HepG2 (cell line): Measurements from ENCODE around the gene PPP1R15B. TPM values are rescaled to one million over a fixed set of nuclear protein-coding genes. Genes with fewer than 3 reads are reported as not detected.

Experiments
- ATAC-seq: fragments of 200-7000 bp; cut with Tn5 transposase; 3 replicates; pipeline ENCODE4 v1.9.1; 2020; ENCODE audit warnings: mild to moderate bottlenecking, moderate library complexity
- BruUV-seq: library from RNA; stranded (reverse); fragments of 400-500 nt; replicated peaks from 2 replicates; lab custom pipeline; 2021; lab: Mats Ljungman, UMichigan
- CTCF ChIA-PET: fragments of 300-600 bp; formaldehyde crosslinking; extraction: SDS; loops from one replicate; lab custom pipeline; 2021; ENCODE audit warnings: low total read pairs, inconsistent platforms, low intra/inter-chr PET ratio; lab: Yijun Ruan, JAX
- POLR2A ChIA-PET: fragments of 350-600 bp; sonication (Branson Sonifier 250); formaldehyde crosslinking; loops from one replicate; lab custom pipeline; 2020; ENCODE audit warnings: antibody characterized with exemption, inconsistent platforms; lab: Yijun Ruan, JAX
- DNase-seq: peaks from one replicate; pipeline ENCODE4 v3.0.0-alpha.2; 2015; ENCODE audit warnings: low spot score
- FAIRE-seq: peaks from 3 replicates; lab custom pipeline; 2011; peaks lifted over from hg19 to GRCh38; lab: Jason Lieb, UNC
- H2AFZ ChIP-seq: one replicate; pipeline ENCODE4 v1.6.1; 2011; ENCODE audit warnings: low read length, inconsistent platforms
- H3K27ac ChIP-seq: fragments of 300-600 bp; 3 replicates; pipeline ENCODE4 v1.8.0; 2011; ENCODE audit warnings: mixed run types, mild to moderate bottlenecking, mixed read lengths, low read length, inconsistent platforms; ENCODE audit not compliant: insufficient read depth; ENCODE audit errors: extremely low read length
- H3K27me3 ChIP-seq, 2 experiments: fragments of 200-600 bp in 1 of 2; 2 replicates in 1 of 2; 3 replicates in 1 of 2; pipeline versions ENCODE4 v1.6.0 to v1.8.0; 2011; ENCODE audit warnings: low read length in 2 of 2, mild to moderate bottlenecking in 2 of 2, moderate library complexity in 2 of 2, inconsistent platforms in 1 of 2; ENCODE audit not compliant: insufficient read depth in 2 of 2, control insufficient read depth in 1 of 2
- H3K36me3 ChIP-seq, 2 experiments: fragments of 200-600 bp in 1 of 2; replicated peaks in 1 of 2; 2 replicates in 1 of 2; 3 replicates in 1 of 2; pipeline versions ENCODE4 v1.5.1 to v1.8.0; 2011; ENCODE audit warnings: low read length in 2 of 2, inconsistent platforms in 1 of 2; ENCODE audit not compliant: insufficient read depth in 2 of 2, control insufficient read depth in 1 of 2
- H3K4me1 ChIP-seq: 2 replicates; pipeline ENCODE4 v1.5.1; 2012; ENCODE audit warnings: low read length, inconsistent platforms; ENCODE audit not compliant: insufficient read depth
- H3K4me2 ChIP-seq: 2 replicates; pipeline ENCODE4 v1.6.0; 2011; ENCODE audit warnings: low read depth, low read length, inconsistent platforms
- H3K4me3 ChIP-seq, 3 experiments: fragments of 200-600 bp in 1 of 3; sonication (generic), shearing (Covaris generic) in 1 of 3; replicated peaks in 1 of 3; 2 replicates each; pipeline ENCODE4 v1.5.1; 2011 to 2016; ENCODE audit warnings: low read length in 3 of 3, inconsistent platforms in 2 of 3, low read depth in 2 of 3, mild to moderate bottlenecking in 2 of 3, control low read depth in 1 of 3, mixed read lengths in 1 of 3; ENCODE audit not compliant: insufficient read depth in 1 of 3
- H3K79me2 ChIP-seq: one replicate; pipeline ENCODE4 v1.6.1; 2011; ENCODE audit warnings: low read length, inconsistent platforms; ENCODE audit not compliant: insufficient read depth
- H3K9ac ChIP-seq: 2 replicates; pipeline ENCODE4 v1.6.0; 2011; ENCODE audit warnings: mild to moderate bottlenecking, low read depth, low read length, inconsistent platforms; ENCODE audit not compliant: insufficient read depth
- H3K9me3 ChIP-seq: 2 replicates; pipeline ENCODE4 v1.5.1; 2012; ENCODE audit warnings: mild to moderate bottlenecking, low read length
- H4K20me1 ChIP-seq: 2 replicates; pipeline ENCODE4 v1.6.0; 2011; ENCODE audit warnings: inconsistent platforms, mild to moderate bottlenecking, low read length, moderate library complexity; ENCODE audit not compliant: insufficient read depth
- HNF4A ChIP-seq: sonication (generic); formaldehyde crosslinking; IDR thresholded peaks from 2 replicates; pipeline ENCODE4 v1.4.0; 2020; ENCODE audit warnings: missing genetic modification reagents
- HNRNPH1 ChIP-seq: fragments of 200-400 bp; formaldehyde crosslinking; optimal IDR thresholded peaks from 2 replicates; pipeline ENCODE3; 2017; ENCODE audit warnings: mild to moderate bottlenecking, low read depth, low read length
- KLF13 ChIP-seq: sonication (generic); formaldehyde crosslinking; IDR thresholded peaks from 2 replicates; pipeline ENCODE4 v1.4.0; 2020; ENCODE audit warnings: mild to moderate bottlenecking, missing genetic modification reagents
- KMT2A ChIP-seq: sonication (generic); formaldehyde crosslinking; IDR thresholded peaks from 2 replicates; pipeline ENCODE4 v1.4.0; 2020; ENCODE audit warnings: missing genetic modification reagents
- MIXL1 ChIP-seq: IDR thresholded peaks from 2 replicates; pipeline ENCODE4 v1.6.1; 2016
- NRL ChIP-seq: sonication (generic); formaldehyde crosslinking; IDR thresholded peaks from 2 replicates; pipeline ENCODE4 v1.5.0; 2020; ENCODE audit warnings: missing genetic modification reagents, mild to moderate bottlenecking, moderate library complexity, borderline replicate concordance
- PAWR ChIP-seq: sonication (generic); formaldehyde crosslinking; IDR thresholded peaks from 2 replicates; pipeline ENCODE4 v1.4.0; 2020; ENCODE audit warnings: missing genetic modification reagents, mild to moderate bottlenecking, borderline replicate concordance
- PCBP1 ChIP-seq: fragments of 200-400 bp; formaldehyde crosslinking; IDR thresholded peaks from 2 replicates; pipeline ENCODE4 v1.6.1; 2017; ENCODE audit warnings: mild to moderate bottlenecking, low read depth, low read length, borderline replicate concordance
- PRMT3 ChIP-seq: sonication (generic); formaldehyde crosslinking; IDR thresholded peaks from 2 replicates; pipeline ENCODE4 v1.8.1; 2022; ENCODE audit warnings: low read depth, mild to moderate bottlenecking, moderate library complexity, missing genetic modification reagents, borderline replicate concordance
- ZZZ3 ChIP-seq: sonication (generic); formaldehyde crosslinking; IDR thresholded peaks from 2 replicates; pipeline ENCODE4 v1.4.0; 2020; ENCODE audit warnings: missing genetic modification reagents, mild to moderate bottlenecking, borderline replicate concordance
- WGBS: methylation state at CpG from one replicate; pipeline ENCODE4 v1.1.6; 2017; ENCODE audit warnings: low lambda C conversion rate; 5-methylcytosine and 5-hydroxymethylcytosine counted together
- in situ Hi-C: cut with HindIII; loops from 2 replicates; pipeline ENCODE4 v1.10.0; 2017; ENCODE audit warnings: low pct_unique_long_range_greater_than_20kb; ENCODE audit not compliant: extremely low pct_ligation_motif_present
- intact Hi-C: fragments of 100-400 bp; cut with micrococcal nuclease; formaldehyde crosslinking; loops from one replicate; pipeline ENCODE4 v1.10.0; 2022; ENCODE audit not compliant: unreplicated experiment
- polyA plus RNA-seq, 8 experiments: library from polyadenylated mRNA; depleted of rRNA in 3 of 8; stranded (reverse) in 7 of 8; unstranded in 1 of 8; fragments of >200 nt; fragmentation: Illumina TruSeq in 4 of 8; extraction: Trizol in 4 of 8; gene quantifications; 2 replicates each; pipeline versions ENCODE4 v1.2.1 to v1.2.3, GENCODE V29; 2011 to 2016; ENCODE audit warnings: low read depth in 4 of 8, missing spikeins in 1 of 8, mixed read lengths in 1 of 8; ENCODE audit not compliant: insufficient read depth in 1 of 8
- total RNA-seq, 5 experiments: library from RNA; depleted of rRNA; stranded (reverse); fragments of >200 nt; fragmentation: Illumina TruSeq; extraction: Trizol; gene quantifications; 2 replicates each; pipeline ENCODE4 v1.2.3, GENCODE V29; 2016; ENCODE audit warnings: low read depth in 1 of 5
- TF ChIP-seq, protein P1 (sequence below): sonication (generic); formaldehyde crosslinking; IDR thresholded peaks from 2 replicates; pipeline ENCODE4 v1.8.0; 2022; ENCODE audit warnings: mild to moderate bottlenecking, missing genetic modification reagents, moderate library complexity

The PPP1R15B gene
- total and polyA plus RNA-seq, 2 of the 13 experiments (the other 11 are each of a cell fraction or from before 2014, with no cell fraction given), result 13.4 to 23.8 TPM

GRCh38 chr1:204367956-204368355, 43.7 kb downstream of the PPP1R15B start:
- H3K9ac ChIP-seq, result no peak overlapping the region
- no peaks in the 10 kb centered on the region for H3K9me3 ChIP-seq
- H3K4me1 ChIP-seq, result peaks cover 20% of the 10 kb centered on the region
- 96% methylated on average over 10 of the region's 10 CpGs for WGBS
- H3K27ac ChIP-seq, result no peak overlapping the region
- TF ChIP-seq, protein P1, sequence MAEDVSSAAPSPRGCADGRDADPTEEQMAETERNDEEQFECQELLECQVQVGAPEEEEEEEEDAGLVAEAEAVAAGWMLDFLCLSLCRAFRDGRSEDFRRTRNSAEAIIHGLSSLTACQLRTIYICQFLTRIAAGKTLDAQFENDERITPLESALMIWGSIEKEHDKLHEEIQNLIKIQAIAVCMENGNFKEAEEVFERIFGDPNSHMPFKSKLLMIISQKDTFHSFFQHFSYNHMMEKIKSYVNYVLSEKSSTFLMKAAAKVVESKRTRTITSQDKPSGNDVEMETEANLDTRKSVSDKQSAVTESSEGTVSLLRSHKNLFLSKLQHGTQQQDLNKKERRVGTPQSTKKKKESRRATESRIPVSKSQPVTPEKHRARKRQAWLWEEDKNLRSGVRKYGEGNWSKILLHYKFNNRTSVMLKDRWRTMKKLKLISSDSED (CRISPR knock-in tag), result no peak
- no peak for TF ChIP-seq KMT2A (CRISPR knock-in tag)
- TF ChIP-seq PRMT3 (CRISPR knock-in tag), result no peak
- TF ChIP-seq PCBP1, result no peak
- TF ChIP-seq NRL (CRISPR knock-in tag), result no peak
- no peak for TF ChIP-seq PAWR (CRISPR knock-in tag)
- TF ChIP-seq KLF13 (CRISPR knock-in tag), result no peak
- no peak for TF ChIP-seq HNF4A (CRISPR knock-in tag)
- no peak for TF ChIP-seq MIXL1 (CRISPR knock-in tag)
- no peak for TF ChIP-seq HNRNPH1
- TF ChIP-seq ZZZ3 (CRISPR knock-in tag), result no peak
- in situ Hi-C loops, result loop anchor here (25.0 kb wide), 1 partner anchor 506 kb away; the partner anchor contains the start of gene SNRPE
- ChIA-PET POLR2A (no interaction called here), CTCF (no interaction called here)
- intact Hi-C loops, result no loop called here
- H4K20me1 ChIP-seq, result no peaks in the 10 kb centered on the region
- no peak for FAIRE-seq
- no peak for ATAC-seq
- H3K4me2 ChIP-seq, result no peak overlapping the region
- peaks cover 15 to 56% of the 10 kb centered on the region in 2 experiments; a peak in 4 of 5 replicates for H3K36me3 ChIP-seq
- no peak overlapping the region for H3K4me3 ChIP-seq
- BruUV-seq, result no TSS peak
- no peak overlapping the region for H2AFZ ChIP-seq
- no peaks in the 10 kb centered on the region for H3K27me3 ChIP-seq
- H3K79me2 ChIP-seq, result no peaks in the 10 kb centered on the region
- DNase-seq, result no peak
